ENCODE data around the gene KLHL10.
A peak's percentile ranks its signal among the peaks of the same experiment; 100 is the strongest.

The KLHL10 gene

DNA sequence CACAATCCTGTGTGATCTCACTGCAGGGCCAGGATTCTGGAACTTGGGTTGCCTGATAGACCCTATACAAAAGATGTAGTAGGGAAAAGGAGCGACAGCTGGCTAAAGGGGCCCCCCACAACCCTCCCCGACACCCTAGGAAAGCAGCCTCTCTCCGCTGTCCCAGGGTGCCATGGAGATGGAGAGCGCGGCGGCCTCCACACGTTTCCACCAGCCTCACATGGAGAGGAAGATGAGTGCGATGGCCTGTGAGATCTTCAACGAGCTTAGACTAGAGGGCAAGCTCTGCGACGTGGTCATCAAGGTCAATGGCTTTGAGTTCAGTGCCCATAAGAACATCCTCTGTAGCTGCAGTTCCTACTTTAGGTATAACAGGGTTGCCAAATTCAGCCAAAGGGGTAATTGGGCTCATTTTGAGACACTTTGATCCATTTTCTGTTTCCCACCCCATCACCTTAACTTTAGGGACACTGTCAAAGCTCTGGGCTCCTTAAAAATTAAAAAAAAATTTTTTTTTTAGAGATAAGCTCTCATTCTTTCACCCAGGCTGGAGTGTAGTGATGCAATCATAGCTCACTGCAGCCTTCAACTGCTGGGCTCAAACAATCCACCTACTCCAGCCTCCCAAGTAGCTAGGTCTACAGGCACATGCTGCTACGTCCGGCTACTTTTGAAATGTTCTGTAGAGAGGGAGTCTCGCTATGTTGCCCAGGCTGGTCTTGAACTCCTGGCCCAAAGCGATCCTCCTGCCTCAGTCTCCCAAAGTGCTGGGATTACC, at the start of gene KLHL10:
Gene KLHL10, plus strand, starts transcription at position 65 of the 778 bp plus-strand sequence. Its CDS starts 108 bp downstream, at position 173.
- Mint-ChIP-seq H3K36me3 (peaks cover under 1% of the 10 kb centered on the region), H3K27ac (no peak within 1 kb of the TSS), H3K27me3 (no peaks in the 10 kb centered on the region), H3K4me3 (peak within 1 kb of the TSS; percentile 76), H3K9me3 (no peaks in the 10 kb centered on the region), H3K4me1 (peaks cover 11% of the 10 kb centered on the region)

DNA sequence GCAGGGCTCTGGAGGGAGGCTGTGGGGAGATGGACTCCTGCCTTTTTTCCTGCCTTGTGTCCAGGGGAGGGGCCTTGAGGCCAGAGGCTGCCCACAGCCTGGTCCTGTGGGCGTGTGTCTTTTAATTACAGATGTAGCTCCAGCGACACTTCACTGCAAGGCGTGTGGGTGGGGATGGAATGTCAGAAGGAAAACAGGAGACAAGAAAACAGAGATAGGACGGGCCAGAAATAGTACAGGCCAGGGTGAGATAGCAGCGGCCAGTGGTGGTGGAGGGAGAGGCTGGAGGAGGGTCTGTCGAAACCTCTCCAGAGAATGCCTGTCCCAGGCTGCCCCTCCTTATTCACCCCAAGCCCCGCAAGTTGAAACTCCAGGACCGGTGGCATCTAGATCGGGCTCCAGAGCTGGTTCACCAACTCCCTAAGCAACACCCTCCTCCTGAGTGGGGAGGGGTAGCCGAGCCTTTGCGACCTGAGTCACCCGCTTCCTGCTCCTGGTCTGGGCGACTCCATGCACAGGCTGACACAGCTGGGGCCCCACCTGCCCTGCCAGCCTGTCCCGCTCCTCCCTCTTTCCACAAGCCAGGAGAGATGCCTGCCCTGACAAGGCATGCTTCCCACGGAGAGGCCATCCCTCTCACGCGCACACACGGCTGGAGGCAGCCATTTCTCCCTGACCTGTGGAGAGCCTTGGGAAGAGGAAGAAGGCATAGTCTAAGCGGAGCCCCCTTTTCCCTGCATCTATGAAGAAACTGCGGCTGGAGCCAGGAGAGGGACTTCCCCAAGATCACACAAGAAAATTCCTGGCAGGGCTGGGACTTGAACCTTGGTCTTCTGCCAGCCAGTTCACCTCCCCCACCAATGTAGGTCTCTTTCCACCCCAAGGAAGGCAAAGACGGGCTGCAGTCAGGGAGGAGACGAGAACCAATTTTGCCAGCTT, 44.5 kb upstream of the KLHL10 start:
- Mint-ChIP-seq H3K4me1 (peaks cover 10% of the 10 kb centered on the region), H3K4me3 (no peak overlapping the region), H3K27me3 (no peaks in the 10 kb centered on the region), H3K27ac (no peak overlapping the region), H3K9me3 (no peaks in the 10 kb centered on the region), H3K36me3 (no peaks in the 10 kb centered on the region)

DNA sequence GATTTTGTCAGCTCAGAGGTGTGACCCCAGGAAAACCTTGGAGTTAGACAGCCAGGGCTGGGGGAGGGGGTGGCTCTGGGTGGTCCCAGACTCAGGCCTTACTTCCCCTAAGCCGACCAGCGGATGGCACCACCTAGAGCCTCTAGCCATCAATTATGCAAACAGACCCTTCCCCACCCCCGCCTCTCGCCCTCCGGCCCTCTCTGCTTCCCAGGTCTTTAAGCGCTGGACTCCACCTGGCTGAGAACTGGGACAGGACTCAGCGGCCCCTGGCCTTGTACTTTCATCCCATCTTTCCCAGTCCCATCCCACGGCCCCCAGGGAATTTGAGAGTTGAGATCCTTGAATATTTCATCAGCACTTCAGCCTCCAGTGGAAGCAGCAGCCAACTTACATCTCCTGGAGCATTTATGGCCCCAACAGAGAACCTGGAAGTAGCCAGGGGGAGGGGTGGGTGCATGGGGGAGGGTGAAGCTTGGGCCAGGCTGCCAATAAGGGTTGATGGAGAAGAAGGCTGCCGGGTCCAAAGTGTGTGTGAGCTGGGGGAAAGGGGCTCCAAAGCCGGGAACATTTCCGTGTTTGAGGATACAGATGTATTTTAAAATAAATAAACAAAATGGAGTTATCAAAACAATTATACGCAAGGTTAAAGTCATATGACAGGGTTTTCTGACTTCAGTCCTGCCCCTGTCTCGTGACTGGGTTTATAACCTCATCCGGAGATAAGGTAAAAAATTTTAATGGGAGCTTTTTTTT, 43.7 kb upstream of the KLHL10 start:
- Mint-ChIP-seq H3K36me3 (no peaks in the 10 kb centered on the region), H3K9me3 (no peaks in the 10 kb centered on the region), H3K4me3 (no peak overlapping the region), H3K27me3 (no peaks in the 10 kb centered on the region), H3K4me1 (peaks cover 3% of the 10 kb centered on the region), H3K27ac (no peak overlapping the region)

DNA sequence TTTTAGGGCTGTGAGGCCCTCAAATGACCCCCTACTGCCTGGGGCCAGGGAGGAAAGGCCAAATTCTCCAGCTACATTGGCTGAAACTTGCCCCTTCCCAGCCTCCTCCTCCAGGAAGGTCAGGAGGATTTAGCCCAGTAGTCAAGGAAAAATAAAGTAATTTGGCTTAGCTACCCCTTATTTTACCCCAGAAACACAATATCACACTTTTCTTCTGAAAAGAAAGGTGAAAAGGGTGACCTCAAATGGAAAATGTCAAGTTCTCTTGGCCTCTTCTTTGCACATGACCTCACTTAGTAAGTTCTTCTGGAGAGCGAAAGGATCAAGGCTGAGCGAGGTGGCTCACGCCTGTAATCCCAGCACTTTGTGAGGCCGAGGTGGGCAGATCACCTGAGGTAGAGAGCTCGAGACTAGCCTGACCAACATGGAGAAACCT, 43.1 kb upstream of the KLHL10 start:
- H3K9me3 Mint-ChIP-seq: no peaks in the 10 kb centered on the region

DNA sequence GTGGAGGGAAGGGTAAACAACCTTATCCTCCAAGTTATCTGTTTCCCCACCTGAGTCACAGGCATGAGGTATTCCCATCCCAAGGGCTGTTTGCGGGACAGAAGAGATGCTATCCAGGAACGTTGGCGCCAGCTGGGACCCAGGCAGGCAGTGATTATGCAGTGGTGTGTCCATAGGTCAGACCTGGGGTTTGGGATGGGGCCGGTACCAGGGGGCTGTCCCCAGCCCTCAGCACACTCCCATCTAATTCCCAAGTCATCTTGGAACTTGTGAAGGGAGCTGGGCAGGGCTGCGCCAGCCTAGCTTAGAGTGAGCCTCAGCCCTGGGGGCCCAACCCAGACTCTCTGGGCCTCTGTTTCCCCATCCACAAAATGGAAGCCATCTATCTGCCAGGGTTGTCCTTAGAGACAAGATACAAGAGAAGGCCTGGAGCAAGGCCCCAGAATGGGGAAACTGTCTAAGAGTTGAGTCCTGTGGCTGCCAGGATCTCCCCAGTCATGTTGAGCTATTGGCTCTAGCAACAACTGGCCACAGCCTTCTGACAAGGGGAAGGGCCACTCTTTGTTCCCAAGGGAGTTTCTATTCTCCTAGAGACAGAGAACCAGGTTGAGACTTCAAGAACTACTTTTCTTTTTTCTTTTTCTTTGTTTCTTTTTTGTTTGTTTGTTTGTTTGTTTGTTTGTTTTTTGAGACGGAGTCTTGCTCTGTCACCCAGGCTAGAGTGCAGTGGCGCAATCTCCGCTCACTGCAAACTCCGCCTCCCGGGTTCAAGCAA, 41.3 kb upstream of the KLHL10 start:
- Mint-ChIP-seq H3K4me3 (no peak overlapping the region), H3K27ac (no peak overlapping the region), H3K9me3 (no peaks in the 10 kb centered on the region), H3K27me3 (no peaks in the 10 kb centered on the region), H3K4me1 (no peaks in the 10 kb centered on the region), H3K36me3 (no peaks in the 10 kb centered on the region)

More for the DNA sequence above, 43.1 kb upstream of the KLHL10 start:
- Mint-ChIP-seq H3K27ac (no peak overlapping the region), H3K4me3 (no peak overlapping the region), H3K4me1 (no peaks in the 10 kb centered on the region), H3K36me3 (no peaks in the 10 kb centered on the region), H3K27me3 (no peaks in the 10 kb centered on the region)

DNA sequence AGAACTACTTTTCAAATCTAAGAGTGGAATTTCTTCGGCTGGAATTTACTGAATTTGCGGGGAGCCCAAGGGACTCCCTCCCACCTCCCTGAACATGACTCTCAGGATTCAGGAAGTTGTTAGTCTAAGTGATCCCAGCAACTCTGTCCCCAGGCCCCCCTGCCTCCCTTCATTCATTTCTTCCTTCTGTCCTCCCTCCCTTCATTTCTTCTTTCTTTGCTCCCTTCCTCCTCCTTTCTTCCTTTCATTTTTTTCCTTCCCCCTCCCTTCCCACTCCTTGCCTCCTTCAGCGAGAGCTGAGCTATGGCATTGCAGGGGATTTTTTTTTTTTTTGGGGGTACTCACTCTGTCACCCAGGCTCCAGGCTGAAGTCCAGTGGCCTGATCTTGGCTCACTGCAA, 40.2 kb upstream of the KLHL10 start:
- Mint-ChIP-seq H3K4me1 (peaks cover 4% of the 10 kb centered on the region), H3K27ac (no peak overlapping the region), H3K36me3 (no peaks in the 10 kb centered on the region), H3K4me3 (no peak overlapping the region), H3K27me3 (no peaks in the 10 kb centered on the region), H3K9me3 (no peaks in the 10 kb centered on the region)

DNA sequence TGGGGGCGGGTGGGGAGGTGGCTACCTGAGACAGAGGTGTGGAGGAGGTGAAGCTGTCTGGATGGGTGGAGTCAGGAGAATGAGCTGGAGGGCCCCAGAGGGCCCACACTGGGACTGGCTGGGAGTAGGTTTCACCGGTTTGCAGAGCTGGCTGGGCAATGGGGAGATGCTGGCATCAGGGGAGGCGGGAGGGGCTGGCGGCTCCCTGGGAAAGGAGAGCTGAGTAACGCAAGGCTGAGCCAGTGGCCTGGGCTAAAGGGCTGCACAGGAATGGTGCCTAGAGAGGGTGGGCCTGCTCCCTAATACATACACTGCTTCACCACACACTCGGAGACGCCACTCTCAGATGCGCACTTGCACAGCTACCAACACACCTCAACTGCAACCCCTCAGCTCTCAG, 38.3 kb upstream of the KLHL10 start:
- Mint-ChIP-seq H3K27ac (no peak overlapping the region), H3K27me3 (no peaks in the 10 kb centered on the region), H3K36me3 (no peaks in the 10 kb centered on the region), H3K9me3 (no peaks in the 10 kb centered on the region), H3K4me1 (peaks cover 4% of the 10 kb centered on the region), H3K4me3 (no peak overlapping the region)

DNA sequence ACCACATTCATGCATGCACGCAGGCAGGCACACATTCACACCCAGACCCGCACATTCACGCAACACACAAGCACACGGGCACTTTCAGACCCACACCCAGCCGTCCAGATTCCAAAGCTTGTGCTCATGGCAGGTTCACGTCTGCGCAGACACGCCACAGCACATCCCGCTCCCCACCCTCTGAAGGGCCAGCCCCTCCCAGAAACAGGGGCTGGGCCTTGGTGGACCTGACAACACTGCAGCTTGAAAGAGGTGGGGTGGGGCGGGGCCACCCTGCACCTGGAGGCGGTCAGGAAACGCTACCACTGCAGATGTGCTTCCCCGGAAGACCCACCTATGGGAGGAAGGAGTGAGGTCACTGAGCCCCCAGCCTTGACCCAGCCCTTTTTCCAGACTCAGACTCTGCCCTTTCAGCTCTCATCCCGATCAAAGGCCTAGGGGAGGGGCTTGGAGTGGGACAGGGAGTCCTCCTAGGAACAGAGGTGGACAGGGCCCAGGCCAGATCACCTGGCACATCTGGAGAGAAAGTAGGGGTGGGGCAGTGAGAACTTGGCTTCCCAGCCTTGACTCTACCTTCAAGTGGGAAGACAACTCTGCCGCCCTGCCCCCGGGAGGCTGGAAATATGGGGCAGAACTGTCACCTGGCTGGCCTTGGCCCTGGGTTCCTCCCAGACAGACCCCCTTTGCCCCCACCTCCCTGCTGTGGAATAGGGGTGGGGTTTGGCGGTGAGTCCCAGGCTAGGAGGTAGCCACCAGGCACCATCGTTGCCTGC, 36.8 kb upstream of the KLHL10 start:
- Mint-ChIP-seq H3K9me3 (no peaks in the 10 kb centered on the region), H3K36me3 (no peaks in the 10 kb centered on the region), H3K27ac (no peak overlapping the region), H3K4me3 (no peak overlapping the region), H3K4me1 (peaks cover 4% of the 10 kb centered on the region), H3K27me3 (no peaks in the 10 kb centered on the region)

DNA sequence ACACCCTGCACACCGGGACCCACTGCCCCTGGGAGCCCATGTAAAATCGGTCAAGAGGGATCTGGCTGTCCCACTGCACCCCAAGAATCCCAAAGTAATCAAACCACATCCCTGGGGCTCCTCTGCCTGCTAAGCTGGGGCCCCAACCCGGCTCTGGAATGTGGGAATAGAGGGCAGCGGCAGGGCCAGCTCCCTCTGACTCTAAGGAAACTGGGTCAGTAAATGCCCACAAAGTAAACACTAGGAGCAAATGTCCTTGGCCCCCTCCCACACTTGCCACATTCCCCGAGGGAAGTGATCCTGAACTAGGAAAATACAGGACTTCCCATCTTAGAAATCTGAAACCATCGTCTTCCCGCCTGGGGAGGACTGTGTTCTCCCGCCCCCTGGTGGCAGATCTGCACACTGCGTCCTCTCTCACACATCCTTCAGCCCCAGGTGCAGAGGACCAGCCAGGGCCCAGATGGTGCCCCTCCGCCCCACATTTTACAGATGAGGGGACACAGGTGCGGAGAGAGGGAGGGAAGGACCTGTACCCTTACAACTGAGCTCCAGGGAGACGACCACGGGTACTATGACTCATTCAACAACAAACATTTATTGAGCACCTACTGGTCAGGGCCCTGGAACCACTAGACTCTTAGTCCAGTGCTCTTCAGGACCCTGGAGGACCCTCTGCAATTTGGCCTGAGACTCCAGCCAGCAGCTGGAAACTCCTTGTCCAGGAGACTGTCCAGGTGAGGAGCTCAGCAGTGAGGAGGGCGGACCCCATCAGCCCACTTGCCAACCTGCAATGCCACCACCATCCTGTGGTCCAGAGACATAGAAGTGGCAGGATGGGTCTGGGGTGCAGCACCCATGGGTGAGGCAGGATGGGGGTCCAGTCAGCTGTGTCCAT, 36.0 kb upstream of the KLHL10 start:
- no peak overlapping the region for H3K4me3 Mint-ChIP-seq
- H3K36me3 Mint-ChIP-seq: no peaks in the 10 kb centered on the region
- H3K27ac Mint-ChIP-seq: no peak overlapping the region
- H3K9me3 Mint-ChIP-seq: no peaks in the 10 kb centered on the region
- H3K27me3 Mint-ChIP-seq: no peaks in the 10 kb centered on the region
- H3K4me1 Mint-ChIP-seq: peaks cover 4% of the 10 kb centered on the region

DNA sequence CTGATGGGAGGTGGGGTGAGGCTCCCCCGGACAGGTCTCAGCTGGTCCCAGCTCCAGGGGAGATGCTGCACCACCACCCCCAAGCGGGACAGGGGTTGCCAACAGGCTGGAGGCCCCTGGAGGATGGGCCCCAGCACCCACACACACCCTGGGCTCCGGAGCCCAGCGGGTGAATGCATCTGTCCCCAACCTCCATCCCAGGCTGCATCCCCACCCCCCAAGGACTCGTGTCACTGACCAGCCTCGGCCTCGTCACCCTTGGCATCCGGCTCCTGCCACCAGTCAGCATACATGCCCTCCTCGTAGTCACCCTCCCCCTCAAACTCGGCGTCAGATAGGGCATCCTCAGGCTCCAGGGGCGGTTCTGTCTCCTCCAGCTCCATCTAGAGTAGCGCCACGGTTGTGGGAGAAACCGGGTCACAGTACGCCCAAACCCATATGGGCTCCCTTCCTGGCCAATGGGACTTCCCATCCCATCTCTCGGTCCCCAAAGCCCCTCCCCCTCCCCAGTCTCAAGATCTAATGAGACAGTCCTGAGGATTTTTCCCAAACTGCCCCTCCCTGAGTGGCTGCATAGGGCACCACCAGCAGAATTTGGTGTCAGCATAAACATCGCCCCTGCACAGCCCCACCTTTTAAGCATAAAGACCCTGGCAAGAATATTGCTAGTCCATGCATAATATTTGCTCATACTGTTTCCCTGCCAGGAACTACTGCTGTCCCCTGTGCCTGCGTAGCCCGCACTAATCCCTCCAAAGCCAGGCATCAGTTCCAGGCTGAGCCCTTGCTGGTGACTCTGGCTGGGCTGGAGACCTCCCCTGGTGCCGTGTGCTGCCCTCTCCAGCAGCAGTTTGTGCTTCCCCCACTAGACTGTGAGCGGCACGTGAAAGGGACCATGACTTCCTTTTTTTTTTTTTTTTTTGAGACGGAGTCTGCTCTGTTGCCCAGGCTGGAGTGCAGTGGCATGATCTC, 34.3 kb upstream of the KLHL10 start:
- peaks cover 4% of the 10 kb centered on the region for H3K4me1 Mint-ChIP-seq
- no peak overlapping the region for H3K27ac Mint-ChIP-seq
- H3K9me3 Mint-ChIP-seq: no peaks in the 10 kb centered on the region
- H3K36me3 Mint-ChIP-seq: no peaks in the 10 kb centered on the region
- H3K27me3 Mint-ChIP-seq: no peaks in the 10 kb centered on the region
- no peak overlapping the region for H3K4me3 Mint-ChIP-seq

DNA sequence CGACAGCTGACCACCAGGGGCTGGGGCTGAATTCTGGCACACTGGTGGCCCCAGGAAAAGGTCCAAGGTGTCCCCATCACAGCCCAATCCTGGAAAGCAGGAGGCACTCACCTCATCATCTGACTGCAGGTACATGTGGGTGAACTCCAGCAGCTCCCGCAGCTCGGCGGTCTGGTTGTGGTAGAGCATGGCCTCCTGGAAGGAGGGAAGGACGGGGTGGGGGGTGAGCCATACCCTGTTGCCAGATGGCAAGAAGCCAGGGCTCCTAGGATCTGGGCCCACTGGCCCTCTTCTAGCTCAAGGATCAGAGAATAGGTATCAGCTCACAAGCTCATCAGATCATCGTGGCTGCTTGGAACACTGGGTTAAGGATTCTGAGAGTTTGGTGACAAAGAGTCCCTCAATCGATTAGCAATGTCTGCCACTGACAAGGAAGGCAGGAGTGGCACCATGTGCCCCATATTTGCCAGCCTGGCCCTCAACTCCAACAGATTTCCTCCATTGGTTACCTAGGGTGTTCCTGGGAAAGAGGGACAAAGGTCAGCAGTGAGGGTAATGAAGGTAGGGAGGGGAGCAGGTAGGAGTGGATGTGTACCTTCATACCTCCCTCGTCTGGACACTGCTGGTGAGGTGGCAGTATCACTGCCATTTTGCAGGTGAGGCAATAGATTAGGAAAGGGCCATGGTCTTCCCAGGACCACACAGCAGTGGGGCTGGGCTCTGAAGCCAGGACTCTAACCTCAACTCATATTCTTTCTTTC, 30.8 kb upstream of the KLHL10 start:
- H3K27ac Mint-ChIP-seq: no peak overlapping the region
- no peaks in the 10 kb centered on the region for H3K9me3 Mint-ChIP-seq
- H3K4me3 Mint-ChIP-seq: no peak overlapping the region
- H3K27me3 Mint-ChIP-seq: no peaks in the 10 kb centered on the region
- H3K4me1 Mint-ChIP-seq: peaks cover 14% of the 10 kb centered on the region
- no peaks in the 10 kb centered on the region for H3K36me3 Mint-ChIP-seq

Data from activated naive CD4-positive, alpha-beta T cell treated with anti-CD3 and anti-CD28 coated beads, Interleukin-2, amount 50 U/mL, for 24 hours (primary cell).